Osteoblast (primary cell): Measurements from ENCODE around the gene MOG. TPM values are rescaled to one million over a fixed set of nuclear protein-coding genes. Genes with fewer than 3 reads are reported as not detected.

Experiments used
- DNase-seq: peaks from one replicate; pipeline ENCODE4 v3.0.0; 2011; ENCODE audit warnings: low spot score, mixed read lengths; ENCODE audit not compliant: insufficient read length; ENCODE audit errors: missing footprints
- H2AFZ ChIP-seq: 2 replicates; pipeline ENCODE4 v1.6.0; 2011; ENCODE audit warnings: mild to moderate bottlenecking, low read length
- H3K27ac ChIP-seq: 2 replicates; pipeline ENCODE4 v1.5.1; 2011; ENCODE audit warnings: mild to moderate bottlenecking, low read depth, low read length, moderate library complexity
- H3K27me3 ChIP-seq: 2 replicates; pipeline ENCODE4 v1.6.0; 2012; ENCODE audit warnings: mild to moderate bottlenecking, control low read depth, inconsistent platforms, low read length, moderate library complexity; ENCODE audit not compliant: insufficient read depth
- H3K36me3 ChIP-seq: 2 replicates; pipeline ENCODE4 v1.5.1; 2011; ENCODE audit warnings: mild to moderate bottlenecking, low read length, control low read depth, moderate library complexity; ENCODE audit not compliant: insufficient read depth
- H3K4me1 ChIP-seq: 2 replicates; pipeline ENCODE4 v1.5.1; 2011; ENCODE audit warnings: mild to moderate bottlenecking, low read length, control low read depth, moderate library complexity; ENCODE audit not compliant: insufficient read depth
- H3K4me2 ChIP-seq: 2 replicates; pipeline ENCODE4 v1.6.0; 2011; ENCODE audit warnings: mild to moderate bottlenecking, low read length; ENCODE audit not compliant: insufficient read depth
- H3K4me3 ChIP-seq: fragments of 200-600 bp; sonication (generic); 3 replicates; pipeline ENCODE4 v1.5.1; 2012; ENCODE audit warnings: mild to moderate bottlenecking, low read length, inconsistent platforms; ENCODE audit not compliant: insufficient read depth
- H3K79me2 ChIP-seq: 2 replicates; pipeline ENCODE4 v1.6.0; 2012; ENCODE audit warnings: mild to moderate bottlenecking, low read length, control low read depth, inconsistent platforms; ENCODE audit not compliant: insufficient read depth
- H3K9me3 ChIP-seq: 2 replicates; pipeline ENCODE4 v1.5.1; 2011; ENCODE audit warnings: low read depth, low read length, control low read depth
- H4K20me1 ChIP-seq: 2 replicates; pipeline ENCODE4 v1.6.0; 2012; ENCODE audit warnings: mild to moderate bottlenecking, low read length, control low read depth; ENCODE audit not compliant: insufficient read depth
- CTCF ChIP-seq: IDR thresholded peaks from 2 replicates; pipeline ENCODE4 v1.5.1; 2011; ENCODE audit warnings: mild to moderate bottlenecking, low read depth, low read length, moderate library complexity; ENCODE audit errors: extremely low read depth
- small RNA-seq: library from RNA; depleted of rRNA; stranded (forward); fragments of <200 nt; gene quantifications from one replicate; pipeline ENCODE3, GENCODE V24; 2012
- total RNA-seq: library from RNA; depleted of rRNA; stranded (reverse); fragments of >200 nt; gene quantifications from 2 replicates; pipeline ENCODE4 v1.2.3, GENCODE V29; 2012

Gene MOG
- total RNA-seq, 1 donor, result not detected

GRCh38 chr6:29710281-29710941 is 53.5 kb downstream of the MOG start:
- Histone ChIP-seq H4K20me1 (no peaks in the 10 kb centered on the region), H3K27ac (no peak overlapping the region), H3K4me2 (no peak overlapping the region), H3K9me3 (no peaks in the 10 kb centered on the region), H3K4me3 (no peak overlapping the region), H3K79me2 (no peaks in the 10 kb centered on the region), H3K36me3 (no peaks in the 10 kb centered on the region), H3K27me3 (peaks cover 21% of the 10 kb centered on the region), H2AFZ (no peak overlapping the region), H3K4me1 (no peaks in the 10 kb centered on the region)
- no peak for TF ChIP-seq CTCF
- no peak for DNase-seq

GRCh38 chr6:29720863-29721262 is 64.0 kb downstream of the MOG start:
- no peak overlapping the region for H3K4me3 ChIP-seq
- DNase-seq, result no peak
- H3K4me1 ChIP-seq, result no peaks in the 10 kb centered on the region
- peaks cover 6% of the 10 kb centered on the region for H4K20me1 ChIP-seq
- no peaks in the 10 kb centered on the region for H3K9me3 ChIP-seq
- peaks cover 2% of the 10 kb centered on the region for H3K27me3 ChIP-seq
- H3K4me2 ChIP-seq, result no peak overlapping the region
- H3K27ac ChIP-seq, result no peak overlapping the region
- H3K36me3 ChIP-seq, result no peaks in the 10 kb centered on the region
- no peaks in the 10 kb centered on the region for H3K79me2 ChIP-seq
- no peak overlapping the region for H2AFZ ChIP-seq
- TF ChIP-seq CTCF, result no peak

Small RNAs within 50 kb of the gene (small RNA-seq; reads per million reads assigned to genes)
- gene SUMO2P1, result not detected

Other genes with a start within 250 kb of the MOG start
- not detected in 2 replicates for gene OR12D1, start 242.2 kb upstream of the MOG start, total RNA-seq
- gene OR10C1, start 217.8 kb upstream of the MOG start, total RNA-seq, result not detected in 2 replicates
- not detected in 2 replicates for gene OR11A1, start 200.0 kb upstream of the MOG start, total RNA-seq
- gene OR2H1, start 199.9 kb upstream of the MOG start, total RNA-seq, result not detected in 2 replicates
- not detected in 2 replicates for gene MAS1L, start 169.1 kb upstream of the MOG start, total RNA-seq
- not detected in 2 replicates for gene UBD, start 97.4 kb upstream of the MOG start, total RNA-seq
- gene OR2H2, start 72.0 kb upstream of the MOG start, total RNA-seq, result not detected in 2 replicates
- 7.6 and 10.9 TPM in 2 replicates for gene GABBR1, start 23.9 kb upstream of the MOG start, total RNA-seq
- gene ZFP57, start 24.1 kb downstream of the MOG start, total RNA-seq, result 0.36 and 0.59 TPM in 2 replicates
- gene HLA-F, start 66.3 kb downstream of the MOG start, total RNA-seq, result 30.4 and 44.2 TPM in 2 replicates
- gene HLA-G, start 170.7 kb downstream of the MOG start, total RNA-seq, result not detected in 2 replicates